Nephron (organoid): ENCODE measurements around the gene CEACAM19.
"Not testable (repeated sequence)": the region's sequence is repeated elsewhere in the genome, so short reads cannot be mapped to it uniquely, and the experiment has no call there.

Experiments
- H3K27ac Mint-ChIP-seq, 3 experiments: 2 replicates each; pipeline ENCODE4 v1.8.0; 2020; ENCODE audit warnings: mixed read lengths in 3 of 3, mild to moderate bottlenecking in 2 of 3, moderate library complexity in 1 of 3
- H3K27me3 Mint-ChIP-seq: 2 replicates; pipeline ENCODE4 v1.8.0; 2021; ENCODE audit warnings: low read depth, mild to moderate bottlenecking, moderate library complexity, mixed read lengths
- H3K36me3 Mint-ChIP-seq: 2 replicates; pipeline ENCODE4 v1.8.0; 2020; ENCODE audit warnings: low read depth, mixed read lengths
- H3K4me1 Mint-ChIP-seq: 2 replicates; pipeline ENCODE4 v1.8.0; 2020; ENCODE audit warnings: mixed read lengths
- H3K4me3 Mint-ChIP-seq, 3 experiments: 2 replicates each; pipeline ENCODE4 v1.8.0; 2020; ENCODE audit warnings: mild to moderate bottlenecking in 3 of 3, mixed read lengths in 3 of 3, moderate library complexity in 2 of 3
- H3K9me3 Mint-ChIP-seq: 2 replicates; pipeline ENCODE4 v1.8.0; 2020; ENCODE audit warnings: mixed read lengths
- TF ChIP-seq, protein P1 (sequence below), 3 experiments: fragments of 200-600 bp; sonication (generic); IDR thresholded peaks; one replicate each; pipeline ENCODE4 v1.5.0; 2021; ENCODE audit warnings: antibody characterized with exemption in 3 of 3; ENCODE audit not compliant: unreplicated experiment in 3 of 3

The CEACAM19 gene

GRCh38 chr19:44683434-44684210, 12.3 kb downstream of the CEACAM19 start:
- no peak overlapping the region for H3K4me3 Mint-ChIP-seq
- TF ChIP-seq, protein P1, sequence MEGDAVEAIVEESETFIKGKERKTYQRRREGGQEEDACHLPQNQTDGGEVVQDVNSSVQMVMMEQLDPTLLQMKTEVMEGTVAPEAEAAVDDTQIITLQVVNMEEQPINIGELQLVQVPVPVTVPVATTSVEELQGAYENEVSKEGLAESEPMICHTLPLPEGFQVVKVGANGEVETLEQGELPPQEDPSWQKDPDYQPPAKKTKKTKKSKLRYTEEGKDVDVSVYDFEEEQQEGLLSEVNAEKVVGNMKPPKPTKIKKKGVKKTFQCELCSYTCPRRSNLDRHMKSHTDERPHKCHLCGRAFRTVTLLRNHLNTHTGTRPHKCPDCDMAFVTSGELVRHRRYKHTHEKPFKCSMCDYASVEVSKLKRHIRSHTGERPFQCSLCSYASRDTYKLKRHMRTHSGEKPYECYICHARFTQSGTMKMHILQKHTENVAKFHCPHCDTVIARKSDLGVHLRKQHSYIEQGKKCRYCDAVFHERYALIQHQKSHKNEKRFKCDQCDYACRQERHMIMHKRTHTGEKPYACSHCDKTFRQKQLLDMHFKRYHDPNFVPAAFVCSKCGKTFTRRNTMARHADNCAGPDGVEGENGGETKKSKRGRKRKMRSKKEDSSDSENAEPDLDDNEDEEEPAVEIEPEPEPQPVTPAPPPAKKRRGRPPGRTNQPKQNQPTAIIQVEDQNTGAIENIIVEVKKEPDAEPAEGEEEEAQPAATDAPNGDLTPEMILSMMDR (IDR thresholded peaks at IDR 0.05; ENCODE audit: unreplicated experiment in 3 of 3): no peak
- H3K36me3 Mint-ChIP-seq: peaks cover 3% of the 10 kb centered on the region
- H3K27me3 Mint-ChIP-seq: no peaks in the 10 kb centered on the region
- no peak overlapping the region for H3K27ac Mint-ChIP-seq
- peaks cover 6% of the 10 kb centered on the region for H3K4me1 Mint-ChIP-seq
- H3K9me3 Mint-ChIP-seq: no peaks in the 10 kb centered on the region

DNA sequence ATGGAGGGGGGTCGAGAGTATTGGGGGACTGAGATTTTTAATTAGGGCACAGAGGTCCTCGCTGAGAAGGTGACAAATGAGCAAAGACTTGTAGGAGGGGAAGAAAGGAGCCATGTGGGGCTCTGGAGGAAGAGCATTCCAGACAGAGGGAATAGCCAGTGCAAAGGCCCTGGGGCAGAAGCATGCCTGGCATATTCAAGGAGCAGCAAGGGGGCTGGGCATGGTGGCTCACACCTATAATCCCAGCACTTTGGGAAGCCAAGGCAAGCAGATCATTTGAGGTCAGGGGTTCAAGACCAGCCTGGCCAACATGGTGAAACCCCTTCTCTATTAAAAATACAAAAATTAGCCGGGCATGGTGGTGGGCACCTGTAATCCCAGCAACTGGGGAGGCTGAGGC, 13.1 kb downstream of the CEACAM19 start:
- not testable (repeated sequence) for H3K36me3 Mint-ChIP-seq, H3K4me3 Mint-ChIP-seq, H3K27me3 Mint-ChIP-seq, H3K9me3 Mint-ChIP-seq, H3K4me1 Mint-ChIP-seq
- peak overlapping the region in 1 of 3 experiments; percentile 42 for H3K27ac Mint-ChIP-seq

DNA sequence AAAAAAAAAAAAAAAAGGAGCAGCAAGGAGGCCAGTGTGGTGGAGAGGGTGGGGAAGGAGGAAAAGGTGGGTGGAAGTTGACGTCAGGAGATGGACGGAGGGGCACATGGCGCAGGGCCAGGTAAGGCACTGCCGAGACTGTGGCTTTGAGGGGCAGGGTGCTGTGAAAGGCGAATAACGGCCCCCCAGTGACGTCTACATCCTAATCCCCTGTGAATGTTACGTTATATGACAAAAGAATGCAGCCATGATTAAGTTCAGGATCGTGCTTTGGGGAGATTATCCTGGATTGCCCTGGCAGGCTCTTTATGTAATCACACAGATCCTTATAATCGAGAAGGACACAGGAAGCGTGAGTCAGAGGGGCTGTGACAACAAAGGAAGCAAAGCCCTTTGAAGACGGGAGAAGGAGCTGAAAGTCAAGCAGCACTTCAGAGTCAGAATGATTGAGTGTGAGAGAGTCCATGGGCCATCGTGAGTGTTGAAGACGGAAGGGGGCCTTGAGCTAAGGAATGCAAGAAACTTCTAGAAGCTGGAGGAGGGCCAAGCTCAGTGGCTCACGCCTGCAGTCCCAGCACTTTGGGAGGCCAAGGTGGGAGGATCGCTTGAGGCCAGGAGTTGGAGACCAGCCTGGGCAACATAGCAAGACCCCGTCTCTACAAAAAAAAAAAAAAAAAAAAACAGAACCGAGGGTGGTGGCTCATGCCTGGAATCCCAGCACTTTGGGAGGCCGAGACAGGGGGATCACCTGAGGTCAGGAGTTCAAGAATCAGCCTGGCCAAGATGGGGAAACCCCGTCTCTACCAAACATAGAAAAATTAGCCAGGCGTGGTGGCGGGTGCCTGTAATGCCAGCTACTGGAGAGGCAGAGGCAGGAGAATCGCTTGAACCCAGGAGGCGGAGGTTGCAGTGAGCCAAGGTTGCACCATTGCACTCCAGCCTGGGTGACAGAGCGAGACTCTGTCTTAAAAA, 13.9 kb downstream of the CEACAM19 start:
- H3K4me1 Mint-ChIP-seq: peaks cover 6% of the 10 kb centered on the region
- H3K27ac Mint-ChIP-seq: peak overlapping the region; percentile 11 to 82 (median 35)
- TF ChIP-seq, protein P1 (IDR thresholded peaks at IDR 0.05; ENCODE audit: unreplicated experiment in 3 of 3): no peak
- H3K36me3 Mint-ChIP-seq: peaks cover 3% of the 10 kb centered on the region
- H3K27me3 Mint-ChIP-seq: peaks cover 4% of the 10 kb centered on the region
- H3K4me3 Mint-ChIP-seq: no peak overlapping the region
- H3K9me3 Mint-ChIP-seq: no peaks in the 10 kb centered on the region

DNA sequence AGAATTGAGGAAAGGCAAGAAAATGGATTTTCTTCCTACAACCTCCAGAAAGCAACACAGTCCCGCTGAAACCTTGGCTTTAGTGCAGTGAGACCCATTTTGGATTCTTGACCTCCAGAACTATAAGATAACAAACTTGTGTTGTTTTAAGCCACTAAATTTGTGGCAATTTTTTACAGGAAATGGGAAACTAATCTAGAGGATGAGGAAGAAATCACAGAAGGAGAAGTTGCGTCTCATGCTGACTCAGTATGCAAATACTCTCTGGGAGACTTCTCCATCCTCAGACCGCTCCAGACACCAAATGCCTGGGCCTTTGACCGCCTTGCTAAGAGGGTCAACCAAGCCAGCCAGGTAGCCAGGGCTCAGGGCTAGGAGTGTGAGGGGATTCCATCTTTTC, 14.6 kb downstream of the CEACAM19 start:
- Mint-ChIP-seq H3K27me3 (peaks cover 4% of the 10 kb centered on the region), H3K9me3 (no peaks in the 10 kb centered on the region), H3K4me3 (no peak overlapping the region), H3K27ac (no peak overlapping the region), H3K36me3 (no peaks in the 10 kb centered on the region), H3K4me1 (peaks cover 6% of the 10 kb centered on the region)
- TF ChIP-seq, protein P1 (IDR thresholded peaks at IDR 0.05; ENCODE audit: unreplicated experiment in 3 of 3): no peak

DNA sequence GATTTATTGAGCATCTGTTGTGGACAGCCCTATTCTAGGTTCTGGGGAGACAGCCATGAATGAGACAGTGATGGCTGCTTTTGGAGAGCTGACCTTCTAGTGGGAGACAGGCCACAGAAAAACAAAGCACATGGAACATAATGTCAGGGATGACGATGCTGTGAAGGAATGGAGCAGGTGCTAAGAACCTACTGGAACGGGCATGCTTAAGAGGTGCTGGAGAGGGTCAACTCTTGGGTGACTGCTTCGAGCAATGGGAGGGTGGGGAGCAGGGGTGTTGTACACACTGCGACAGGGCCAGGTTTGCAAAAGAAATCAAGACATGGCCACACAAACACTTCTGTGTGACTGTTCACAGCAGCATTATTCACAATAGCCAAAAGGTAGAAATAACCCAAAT, 15.6 kb downstream of the CEACAM19 start:
- H3K36me3 Mint-ChIP-seq: no peaks in the 10 kb centered on the region
- no peak overlapping the region for H3K27ac Mint-ChIP-seq
- TF ChIP-seq, protein P1 (IDR thresholded peaks at IDR 0.05; ENCODE audit: unreplicated experiment in 3 of 3): no peak
- H3K4me3 Mint-ChIP-seq: no peak overlapping the region
- no peaks in the 10 kb centered on the region for H3K9me3 Mint-ChIP-seq
- peaks cover 6% of the 10 kb centered on the region for H3K4me1 Mint-ChIP-seq
- peaks cover 4% of the 10 kb centered on the region for H3K27me3 Mint-ChIP-seq

- Mint-ChIP-seq H3K27ac (no peak overlapping the region), H3K4me1 (peaks cover 6% of the 10 kb centered on the region), H3K4me3 (no peak overlapping the region), H3K9me3 (no peaks in the 10 kb centered on the region), H3K36me3 (no peaks in the 10 kb centered on the region), H3K27me3 (peaks cover 4% of the 10 kb centered on the region)
- TF ChIP-seq, protein P1 (IDR thresholded peaks at IDR 0.05; ENCODE audit: unreplicated experiment in 3 of 3): no peak
These were observed 16.6 kb downstream of the CEACAM19 start for GRCh38 chr19:44687888-44688287.
